ENCODE results near the gene CCDC175. TPM values are rescaled to one million over a fixed set of nuclear protein-coding genes. Genes with fewer than 3 reads are reported as not detected.

Gene CCDC175
- total RNA-seq, 1 experiment from 2014 or later: not detected

DNA sequence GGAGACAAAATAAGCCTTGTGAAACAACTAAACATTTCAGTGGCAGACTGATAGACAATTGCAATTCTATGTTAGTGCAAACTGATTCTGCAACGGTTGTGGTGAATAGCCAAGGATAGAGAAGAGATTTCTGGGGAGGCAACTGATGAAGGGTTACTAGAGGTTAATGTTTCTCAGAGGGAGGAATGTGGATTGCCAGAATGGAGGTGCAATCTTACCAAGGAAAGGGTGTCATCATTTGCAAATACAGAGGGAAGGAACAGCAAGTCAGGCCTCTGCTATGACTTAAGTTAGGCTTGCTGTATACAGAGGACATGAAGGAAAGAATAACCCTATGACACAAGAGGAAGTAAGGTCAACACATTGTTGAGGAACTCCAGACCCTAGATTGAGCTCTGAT is 35.8 kb downstream of the CCDC175 start:
- Histone ChIP-seq H3F3A (ENCODE audit: insufficient read depth, low read depth) (no peaks in the 10 kb centered on the region), H3K4me2 (no peak overlapping the region), H2AFZ (no peak overlapping the region), H4K20me1 (ENCODE audit: insufficient read depth) (no peaks in the 10 kb centered on the region), H3K79me2 (ENCODE audit: low read depth) (no peaks in the 10 kb centered on the region), H3K4me1 (replicated peaks; ENCODE audit: insufficient read depth) (no peaks in the 10 kb centered on the region), H3K9me3 (ENCODE audit: insufficient read depth, low read depth) (no peaks in the 10 kb centered on the region), H3K27me3 (ENCODE audit: insufficient read depth, low read depth) (no peaks in the 10 kb centered on the region), H3K9me2 (ENCODE audit: insufficient read depth) (no peaks in the 10 kb centered on the region), H3K4me3 (no peak overlapping the region), H3K27ac (no peak overlapping the region), H3K36me3 (ENCODE audit: low read depth) (no peaks in the 10 kb centered on the region)
- intact Hi-C loops (cut with micrococcal nuclease; ENCODE audit: unreplicated experiment): no loop called here
- no peak for DNase-seq
- POLR2A ChIA-PET (ENCODE audit: unreplicated experiment): no interaction called here
- no TSS peak for BruUV-seq (replicated peaks)
- no peak for TF ChIP-seq EZH2 (IDR thresholded peaks at IDR 0.05; ENCODE audit: low read depth)
- TF ChIP-seq, protein P1, sequence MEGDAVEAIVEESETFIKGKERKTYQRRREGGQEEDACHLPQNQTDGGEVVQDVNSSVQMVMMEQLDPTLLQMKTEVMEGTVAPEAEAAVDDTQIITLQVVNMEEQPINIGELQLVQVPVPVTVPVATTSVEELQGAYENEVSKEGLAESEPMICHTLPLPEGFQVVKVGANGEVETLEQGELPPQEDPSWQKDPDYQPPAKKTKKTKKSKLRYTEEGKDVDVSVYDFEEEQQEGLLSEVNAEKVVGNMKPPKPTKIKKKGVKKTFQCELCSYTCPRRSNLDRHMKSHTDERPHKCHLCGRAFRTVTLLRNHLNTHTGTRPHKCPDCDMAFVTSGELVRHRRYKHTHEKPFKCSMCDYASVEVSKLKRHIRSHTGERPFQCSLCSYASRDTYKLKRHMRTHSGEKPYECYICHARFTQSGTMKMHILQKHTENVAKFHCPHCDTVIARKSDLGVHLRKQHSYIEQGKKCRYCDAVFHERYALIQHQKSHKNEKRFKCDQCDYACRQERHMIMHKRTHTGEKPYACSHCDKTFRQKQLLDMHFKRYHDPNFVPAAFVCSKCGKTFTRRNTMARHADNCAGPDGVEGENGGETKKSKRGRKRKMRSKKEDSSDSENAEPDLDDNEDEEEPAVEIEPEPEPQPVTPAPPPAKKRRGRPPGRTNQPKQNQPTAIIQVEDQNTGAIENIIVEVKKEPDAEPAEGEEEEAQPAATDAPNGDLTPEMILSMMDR (conservative IDR thresholded peaks at IDR 0.05): no peak
- CTCF ChIA-PET: no interaction called here

DNA sequence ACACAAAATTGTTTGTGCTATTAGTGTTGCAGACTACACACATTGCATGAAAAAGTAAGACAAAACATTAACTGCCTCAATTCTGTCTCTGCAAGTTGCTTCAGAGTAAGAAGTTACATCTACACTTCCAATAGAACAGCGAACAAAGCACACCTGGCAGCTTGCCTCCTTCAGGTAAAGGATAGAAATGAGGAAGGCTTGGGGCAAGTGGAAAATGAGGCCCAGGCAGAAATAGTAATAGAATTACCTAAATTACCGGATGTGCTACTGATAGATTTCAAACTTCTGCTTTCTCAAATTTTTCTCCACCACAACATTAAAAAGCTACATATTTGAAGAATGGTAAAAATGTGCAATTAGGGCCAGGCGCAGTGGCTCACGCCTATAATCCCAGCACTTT is 37.7 kb downstream of the CCDC175 start:
- no peak overlapping the region; the same call in 1 of the 2 replicates for H2AFZ ChIP-seq
- TF ChIP-seq EZH2 (IDR thresholded peaks at IDR 0.05; ENCODE audit: low read depth): no peak
- TF ChIP-seq, protein P1 (conservative IDR thresholded peaks at IDR 0.05): no peak
- no peaks in the 10 kb centered on the region for H3K27me3 ChIP-seq (ENCODE audit: insufficient read depth, low read depth)
- no peaks in the 10 kb centered on the region for H4K20me1 ChIP-seq (ENCODE audit: insufficient read depth)
- H3K79me2 ChIP-seq (ENCODE audit: low read depth): no peaks in the 10 kb centered on the region
- no TSS peak for BruUV-seq (replicated peaks)
- H3K4me1 ChIP-seq (replicated peaks; ENCODE audit: insufficient read depth): no peaks in the 10 kb centered on the region
- no peaks in the 10 kb centered on the region for H3K36me3 ChIP-seq (ENCODE audit: low read depth)
- no peaks in the 10 kb centered on the region for H3F3A ChIP-seq (ENCODE audit: insufficient read depth, low read depth)
- no peak for DNase-seq
- H3K9me2 ChIP-seq (ENCODE audit: insufficient read depth): no peaks in the 10 kb centered on the region
- H3K27ac ChIP-seq: no peak overlapping the region
- intact Hi-C loops (cut with micrococcal nuclease; ENCODE audit: unreplicated experiment): no loop called here
- H3K4me3 ChIP-seq: no peak overlapping the region
- no peak overlapping the region for H3K4me2 ChIP-seq
- CTCF ChIA-PET: no interaction called here
- POLR2A ChIA-PET (ENCODE audit: unreplicated experiment): no interaction called here
- no peaks in the 10 kb centered on the region for H3K9me3 ChIP-seq (ENCODE audit: insufficient read depth, low read depth)

DNA sequence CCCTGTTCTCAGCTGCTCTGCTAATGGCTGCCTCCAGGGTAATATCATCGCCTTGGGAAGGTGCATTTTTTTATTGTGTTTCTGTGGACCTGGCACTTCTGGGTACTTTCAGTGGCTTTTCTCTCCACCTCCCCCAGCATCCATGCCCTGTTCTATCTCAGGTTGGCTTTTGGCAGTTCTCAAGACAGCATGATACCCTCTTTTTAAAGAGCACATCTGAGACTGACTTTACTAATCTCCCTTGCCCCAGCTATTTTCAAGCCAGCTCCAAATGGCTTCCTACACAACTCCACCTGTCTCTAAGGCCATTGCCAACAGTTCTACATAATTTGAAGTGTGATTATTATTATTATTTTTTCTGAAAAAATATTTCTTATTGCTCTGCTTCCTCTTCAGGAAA is 39.1 kb downstream of the CCDC175 start:
- no peak overlapping the region for H3K27ac ChIP-seq
- DNase-seq: no peak
- H2AFZ ChIP-seq: no peak overlapping the region
- no peaks in the 10 kb centered on the region for H3K27me3 ChIP-seq (ENCODE audit: insufficient read depth, low read depth)
- POLR2A ChIA-PET (ENCODE audit: unreplicated experiment): no interaction called here
- H3K79me2 ChIP-seq (ENCODE audit: low read depth): no peaks in the 10 kb centered on the region
- intact Hi-C loops (cut with micrococcal nuclease; ENCODE audit: unreplicated experiment): no loop called here
- no peaks in the 10 kb centered on the region for H3K4me1 ChIP-seq (replicated peaks; ENCODE audit: insufficient read depth)
- TF ChIP-seq, protein P1 (conservative IDR thresholded peaks at IDR 0.05): no peak
- TF ChIP-seq EZH2 (IDR thresholded peaks at IDR 0.05; ENCODE audit: low read depth): no peak
- H3K36me3 ChIP-seq (ENCODE audit: low read depth): no peaks in the 10 kb centered on the region
- H3K9me3 ChIP-seq (ENCODE audit: insufficient read depth, low read depth): no peaks in the 10 kb centered on the region
- no peaks in the 10 kb centered on the region for H4K20me1 ChIP-seq (ENCODE audit: insufficient read depth)
- CTCF ChIA-PET: no interaction called here
- no TSS peak for BruUV-seq (replicated peaks)
- H3F3A ChIP-seq (ENCODE audit: insufficient read depth, low read depth): no peaks in the 10 kb centered on the region
- H3K4me2 ChIP-seq: no peak overlapping the region
- no peak overlapping the region for H3K4me3 ChIP-seq
- H3K9me2 ChIP-seq (ENCODE audit: insufficient read depth): no peaks in the 10 kb centered on the region
